SK-N-MC (cell line): ENCODE measurements around the gene AARS2.

ENCODE experiments used
- DNase-seq: peaks from one replicate; pipeline ENCODE4 v3.0.0-alpha.2; 2011; ENCODE audit warnings: low read depth, low spot score
- H3K27ac ChIP-seq: fragments of 200-600 bp; sonication (generic); 2 replicates; pipeline ENCODE4 v1.5.1; 2016; ENCODE audit warnings: mixed run types
- H3K36me3 ChIP-seq: fragments of 200-600 bp; sonication (generic); 2 replicates; pipeline ENCODE4 v1.6.1; 2017; ENCODE audit warnings: antibody characterized with exemption, low read length, mixed read lengths; ENCODE audit not compliant: insufficient read depth
- H3K4me3 ChIP-seq: fragments of 200-600 bp; sonication (generic); 2 replicates; pipeline ENCODE4 v1.5.1; 2016
- H3K9ac ChIP-seq: fragments of 200-600 bp; sonication (generic); 2 replicates; pipeline ENCODE4 v1.8.0; 2017; ENCODE audit warnings: mixed run types, mixed read lengths; ENCODE audit not compliant: insufficient read length
- H3K9me3 ChIP-seq: fragments of 200-600 bp; sonication (generic); 2 replicates; pipeline ENCODE4 v1.6.1; 2017; ENCODE audit warnings: low read depth, mild to moderate bottlenecking, antibody characterized with exemption, low read length, moderate library complexity, mixed read lengths
- EZH2 ChIP-seq: fragments of 200-600 bp; sonication (generic); IDR thresholded peaks from one replicate; pipeline ENCODE4 v1.6.1; 2017; ENCODE audit warnings: antibody characterized with exemption
- FOXP2 ChIP-seq: optimal IDR thresholded peaks from 2 replicates; pipeline ENCODE3; 2011; ENCODE audit warnings: mild to moderate bottlenecking, moderate library complexity; ENCODE audit not compliant: insufficient read depth; ENCODE audit errors: extremely low read length, control extremely low read depth
- POLR2AphosphoS5 ChIP-seq: IDR thresholded peaks from 2 replicates; pipeline ENCODE4 v1.6.1; 2012; ENCODE audit warnings: mild to moderate bottlenecking, low read depth, low read length, borderline replicate concordance

Gene AARS2

GRCh38 chr6:44255871-44256774, 57.0 kb downstream of the AARS2 start:
- Histone ChIP-seq H3K36me3 (peaks cover 42% of the 10 kb centered on the region), H3K4me3 (peak overlapping the region; percentile 92), H3K9ac (peak overlapping the region; percentile 76), H3K27ac (no peak overlapping the region), H3K9me3 (no peaks in the 10 kb centered on the region)
- no peak for TF ChIP-seq POLR2AphosphoS5
- no peak for TF ChIP-seq EZH2
- TF ChIP-seq FOXP2 = no peak
- no peak for DNase-seq

- Histone ChIP-seq H3K27ac (no peak overlapping the region), H3K36me3 (peaks cover 50% of the 10 kb centered on the region), H3K4me3 (no peak overlapping the region), H3K9ac (no peak overlapping the region), H3K9me3 (no peaks in the 10 kb centered on the region)
- DNase-seq = no peak
- TF ChIP-seq FOXP2 (no peak), EZH2 (no peak), POLR2AphosphoS5 (no peak; the same call in 1 of the 2 replicates)
These were observed 57.9 kb downstream of the AARS2 start for GRCh38 chr6:44255105-44255808.

DNA sequence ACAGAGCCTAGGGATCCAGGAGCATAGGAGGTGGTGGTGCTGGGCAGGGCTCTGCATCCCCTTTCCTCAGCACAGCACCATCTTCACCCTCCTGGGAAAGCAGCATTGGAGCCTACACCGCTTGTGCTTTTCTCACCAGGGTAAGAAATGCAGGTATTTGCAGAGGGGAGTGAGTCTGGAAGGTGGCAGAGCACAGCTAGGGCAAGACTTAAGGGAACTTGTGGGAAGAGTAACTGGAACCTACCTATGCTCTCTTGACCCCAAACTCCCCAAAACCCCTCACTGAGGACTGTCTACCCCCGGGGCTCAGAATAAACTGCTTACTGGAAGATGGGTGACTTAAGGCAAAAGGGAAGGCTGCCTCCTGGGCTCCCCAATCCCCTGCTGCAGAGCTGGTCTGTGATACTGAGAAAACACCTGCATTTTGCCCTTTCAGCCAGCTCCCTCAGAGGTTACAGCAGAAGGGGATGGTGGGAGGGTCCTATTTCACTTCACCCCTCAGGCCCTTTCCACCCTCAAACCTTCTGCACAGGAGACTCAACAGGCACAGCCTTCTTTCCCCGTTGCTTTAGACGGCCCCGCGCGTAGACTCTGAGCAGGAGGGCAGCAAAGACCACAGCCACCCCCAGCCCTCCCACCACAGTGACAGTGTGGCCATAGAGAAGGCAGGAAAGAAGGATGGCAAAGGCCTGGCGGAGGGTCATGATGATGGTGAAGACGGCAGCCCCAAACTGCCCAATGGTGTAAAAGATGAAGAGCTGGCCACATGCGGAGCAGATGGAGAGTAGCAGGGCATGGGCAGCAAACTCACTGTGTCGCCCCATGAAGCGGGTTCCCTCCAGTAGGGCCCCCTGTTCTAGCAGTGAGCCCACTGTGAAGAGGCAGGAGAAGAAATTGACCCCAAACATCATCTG, 58.7 kb downstream of the AARS2 start:
- no peak overlapping the region for H3K4me3 ChIP-seq
- TF ChIP-seq FOXP2 (no peak), POLR2AphosphoS5 (peak; percentile 50; the same call in 1 of the 2 replicates), EZH2 (no peak)
- no peak overlapping the region for H3K9ac ChIP-seq
- H3K9me3 ChIP-seq = no peaks in the 10 kb centered on the region
- H3K36me3 ChIP-seq = peaks cover 58% of the 10 kb centered on the region
- H3K27ac ChIP-seq = no peak overlapping the region
- no peak for DNase-seq

- TF ChIP-seq FOXP2 (no peak), EZH2 (no peak), POLR2AphosphoS5 (peak; percentile 14; the same call in 1 of the 2 replicates)
- no peaks in the 10 kb centered on the region for H3K9me3 ChIP-seq
- no peak overlapping the region for H3K4me3 ChIP-seq
- peak overlapping the region; percentile 57; the same call in 1 of the 2 replicates for H3K27ac ChIP-seq
- no peak overlapping the region for H3K9ac ChIP-seq
- no peak for DNase-seq
- peaks cover 68% of the 10 kb centered on the region for H3K36me3 ChIP-seq
These were observed 59.6 kb downstream of the AARS2 start for GRCh38 chr6:44253307-44254101.

GRCh38 chr6:44251576-44252524, 61.3 kb downstream of the AARS2 start:
- Histone ChIP-seq H3K9me3 (no peaks in the 10 kb centered on the region), H3K27ac (0 out of 2 replicates have a peak overlapping the region, but pooled peaks have one; percentile 7), H3K9ac (no peak overlapping the region), H3K4me3 (no peak overlapping the region), H3K36me3 (peaks cover 77% of the 10 kb centered on the region)
- TF ChIP-seq POLR2AphosphoS5 (no peak), FOXP2 (no peak)
- DNase-seq = no peak

DNA sequence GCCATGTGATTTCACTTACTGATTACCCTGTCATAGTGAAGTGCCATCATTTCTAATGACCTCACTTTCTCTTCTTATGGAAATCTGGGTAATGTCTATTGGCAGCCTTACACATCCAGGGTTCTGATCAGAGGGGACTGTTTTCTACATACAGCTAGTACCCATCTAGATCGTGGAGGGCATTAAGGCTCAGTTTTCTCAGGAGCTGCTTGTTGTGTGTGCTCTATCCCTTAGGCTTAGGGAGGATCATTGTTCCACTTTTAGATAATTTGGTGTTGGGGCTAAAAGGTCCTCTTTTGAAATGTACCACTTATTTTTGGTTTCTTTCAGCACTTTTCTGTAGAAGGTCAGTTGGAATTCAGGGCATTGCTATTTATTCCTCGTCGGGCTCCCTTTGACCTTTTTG, 62.4 kb downstream of the AARS2 start:
- Histone ChIP-seq H3K9ac (no peak overlapping the region), H3K36me3 (peaks cover 77% of the 10 kb centered on the region), H3K4me3 (no peak overlapping the region), H3K27ac (0 out of 2 replicates have a peak overlapping the region, but pooled peaks have one; percentile 26), H3K9me3 (no peaks in the 10 kb centered on the region)
- no peak for TF ChIP-seq FOXP2
- TF ChIP-seq EZH2 = no peak
- no peak; the same call in 1 of the 2 replicates for TF ChIP-seq POLR2AphosphoS5
- no peak for DNase-seq
